ENCODE results near the gene AMT.

DNA sequence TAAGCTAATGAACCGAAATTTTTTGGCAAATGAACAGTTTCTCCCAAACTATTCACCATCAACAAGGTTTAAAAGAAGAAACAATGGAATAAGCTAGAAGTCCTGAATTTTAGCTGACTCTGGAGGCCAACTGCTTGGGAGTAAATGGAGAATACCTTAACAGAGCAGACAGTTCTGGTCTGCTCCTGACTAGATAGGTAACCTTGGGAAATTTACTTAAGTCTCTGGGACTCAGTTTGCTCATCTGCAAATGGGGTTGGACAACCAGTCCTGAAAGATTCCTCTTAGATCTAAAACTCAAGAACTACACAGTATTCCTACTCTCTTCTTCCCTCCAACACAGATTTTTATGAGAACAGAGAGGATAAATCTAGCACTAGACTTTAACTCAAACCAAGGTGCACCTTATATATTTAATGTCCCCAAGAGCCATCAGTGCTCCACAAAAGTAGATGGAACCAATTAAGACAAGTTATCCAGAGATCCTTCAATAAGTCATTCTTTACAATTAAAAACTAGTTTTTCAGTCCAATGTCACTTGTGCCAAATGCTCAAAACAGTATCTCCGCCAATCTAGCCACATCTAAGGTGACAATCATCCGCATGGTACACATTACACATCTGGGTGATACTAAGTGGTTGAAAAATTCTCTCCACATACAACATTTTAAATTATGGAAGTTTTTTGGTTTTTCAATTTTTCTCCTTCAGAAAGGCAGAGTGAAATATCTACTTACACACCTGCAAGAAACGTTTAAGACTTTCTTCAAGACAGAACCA lies 12.0 kb downstream of the AMT start:
- no peak for TF ChIP-seq EZH2 (IDR thresholded peaks at IDR 0.05)
- no peak for TF ChIP-seq POLR2AphosphoS5 (IDR thresholded peaks at IDR 0.05; ENCODE audit: borderline replicate concordance, low read depth, low read length)
- TF ChIP-seq FOXP2 (optimal IDR thresholded peaks at IDR 0.05; ENCODE audit: control extremely low read depth, extremely low read length, insufficient read depth): no peak

All from SK-N-MC (cell line).